HepG2 (cell line): ENCODE results near the gene GCNT3. TPM values are rescaled to one million over a fixed set of nuclear protein-coding genes. Genes with fewer than 3 reads are reported as not detected.

ENCODE experiments used
- ATAC-seq: fragments of 200-7000 bp; cut with Tn5 transposase; 3 replicates; pipeline ENCODE4 v1.9.1; 2020; ENCODE audit warnings: mild to moderate bottlenecking, moderate library complexity
- BruUV-seq: library from RNA; stranded (reverse); fragments of 400-500 nt; replicated peaks from 2 replicates; lab custom pipeline; 2021; lab: Mats Ljungman, UMichigan
- CTCF ChIA-PET: fragments of 300-600 bp; formaldehyde crosslinking; extraction: SDS; loops from one replicate; lab custom pipeline; 2021; ENCODE audit warnings: low total read pairs, inconsistent platforms, low intra/inter-chr PET ratio; lab: Yijun Ruan, JAX
- POLR2A ChIA-PET: fragments of 350-600 bp; sonication (Branson Sonifier 250); formaldehyde crosslinking; loops from one replicate; lab custom pipeline; 2020; ENCODE audit warnings: antibody characterized with exemption, inconsistent platforms; lab: Yijun Ruan, JAX
- DNase-seq: peaks from one replicate; pipeline ENCODE4 v3.0.0-alpha.2; 2015; ENCODE audit warnings: low spot score
- FAIRE-seq: peaks from 3 replicates; lab custom pipeline; 2011; peaks lifted over from hg19 to GRCh38; lab: Jason Lieb, UNC
- H2AFZ ChIP-seq: one replicate; pipeline ENCODE4 v1.6.1; 2011; ENCODE audit warnings: low read length, inconsistent platforms
- H3K27ac ChIP-seq: fragments of 300-600 bp; 3 replicates; pipeline ENCODE4 v1.8.0; 2011; ENCODE audit warnings: mixed run types, mild to moderate bottlenecking, mixed read lengths, low read length, inconsistent platforms; ENCODE audit not compliant: insufficient read depth; ENCODE audit errors: extremely low read length
- H3K27me3 ChIP-seq, 2 experiments: fragments of 200-600 bp in 1 of 2; 2 replicates in 1 of 2; 3 replicates in 1 of 2; pipeline versions ENCODE4 v1.6.0 to v1.8.0; 2011; ENCODE audit warnings: low read length in 2 of 2, mild to moderate bottlenecking in 2 of 2, moderate library complexity in 2 of 2, inconsistent platforms in 1 of 2; ENCODE audit not compliant: insufficient read depth in 2 of 2, control insufficient read depth in 1 of 2
- H3K36me3 ChIP-seq, 2 experiments: fragments of 200-600 bp in 1 of 2; replicated peaks in 1 of 2; 2 replicates in 1 of 2; 3 replicates in 1 of 2; pipeline versions ENCODE4 v1.5.1 to v1.8.0; 2011; ENCODE audit warnings: low read length in 2 of 2, inconsistent platforms in 1 of 2; ENCODE audit not compliant: insufficient read depth in 2 of 2, control insufficient read depth in 1 of 2
- H3K4me1 ChIP-seq: 2 replicates; pipeline ENCODE4 v1.5.1; 2012; ENCODE audit warnings: low read length, inconsistent platforms; ENCODE audit not compliant: insufficient read depth
- H3K4me2 ChIP-seq: 2 replicates; pipeline ENCODE4 v1.6.0; 2011; ENCODE audit warnings: low read depth, low read length, inconsistent platforms
- H3K4me3 ChIP-seq, 3 experiments: fragments of 200-600 bp in 1 of 3; sonication (generic), shearing (Covaris generic) in 1 of 3; replicated peaks in 1 of 3; 2 replicates each; pipeline ENCODE4 v1.5.1; 2011 to 2016; ENCODE audit warnings: low read length in 3 of 3, inconsistent platforms in 2 of 3, low read depth in 2 of 3, mild to moderate bottlenecking in 2 of 3, control low read depth in 1 of 3, mixed read lengths in 1 of 3; ENCODE audit not compliant: insufficient read depth in 1 of 3
- H3K79me2 ChIP-seq: one replicate; pipeline ENCODE4 v1.6.1; 2011; ENCODE audit warnings: low read length, inconsistent platforms; ENCODE audit not compliant: insufficient read depth
- H3K9ac ChIP-seq: 2 replicates; pipeline ENCODE4 v1.6.0; 2011; ENCODE audit warnings: mild to moderate bottlenecking, low read depth, low read length, inconsistent platforms; ENCODE audit not compliant: insufficient read depth
- H3K9me3 ChIP-seq: 2 replicates; pipeline ENCODE4 v1.5.1; 2012; ENCODE audit warnings: mild to moderate bottlenecking, low read length
- H4K20me1 ChIP-seq: 2 replicates; pipeline ENCODE4 v1.6.0; 2011; ENCODE audit warnings: inconsistent platforms, mild to moderate bottlenecking, low read length, moderate library complexity; ENCODE audit not compliant: insufficient read depth
- ATF1 ChIP-seq: IDR thresholded peaks from 2 replicates; pipeline ENCODE4 v1.6.1; 2016; ENCODE audit warnings: mild to moderate bottlenecking, control low read depth
- ATF7-NPFF ChIP-seq: sonication (generic); formaldehyde crosslinking; IDR thresholded peaks from 2 replicates; pipeline ENCODE4 v1.8.1; 2023; ENCODE audit warnings: mild to moderate bottlenecking, low read depth, missing genetic modification reagents, moderate library complexity
- HINFP ChIP-seq: sonication (generic); formaldehyde crosslinking; IDR thresholded peaks from 2 replicates; pipeline ENCODE4 v1.4.0; 2020; ENCODE audit warnings: low read depth, mild to moderate bottlenecking, missing genetic modification reagents
- KDM1A ChIP-seq: IDR thresholded peaks from 2 replicates; pipeline ENCODE4 v1.6.1; 2016; ENCODE audit warnings: missing compliant biosample characterization
- PAXIP1 ChIP-seq: sonication (generic); formaldehyde crosslinking; conservative IDR thresholded peaks from 2 replicates; pipeline ENCODE4 v1.4.0; 2020; ENCODE audit warnings: mild to moderate bottlenecking, missing genetic modification reagents, moderate library complexity
- SYNCRIP ChIP-seq: fragments of 200-400 bp; formaldehyde crosslinking; IDR thresholded peaks from 2 replicates; pipeline ENCODE4 v1.6.1; 2018; ENCODE audit warnings: mild to moderate bottlenecking, low read depth, low read length; ENCODE audit not compliant: insufficient read depth
- ZBTB33 ChIP-seq: sonication (generic); formaldehyde crosslinking; IDR thresholded peaks from 2 replicates; pipeline ENCODE4 v1.4.0; 2020; ENCODE audit warnings: missing genetic modification reagents
- ZNF101 ChIP-seq: sonication (generic); formaldehyde crosslinking; IDR thresholded peaks from 2 replicates; pipeline ENCODE4 v1.4.0; 2020; ENCODE audit warnings: mild to moderate bottlenecking, low read depth, missing genetic modification reagents, borderline replicate concordance
- ZNF253 ChIP-seq: sonication (generic); formaldehyde crosslinking; IDR thresholded peaks from 2 replicates; pipeline ENCODE4 v1.8.0; 2022; ENCODE audit warnings: mild to moderate bottlenecking, missing genetic modification reagents, borderline replicate concordance
- ZNF274 ChIP-seq: sonication (generic); formaldehyde crosslinking; IDR thresholded peaks from 2 replicates; pipeline ENCODE4 v1.5.1; 2020; ENCODE audit warnings: mild to moderate bottlenecking, missing genetic modification reagents
- ZNF615 ChIP-seq: sonication (generic); formaldehyde crosslinking; IDR thresholded peaks from 2 replicates; pipeline ENCODE4 v1.5.0; 2020; ENCODE audit warnings: mild to moderate bottlenecking, missing genetic modification reagents, borderline replicate concordance
- WGBS: methylation state at CpG from one replicate; pipeline ENCODE4 v1.1.6; 2017; ENCODE audit warnings: low lambda C conversion rate; 5-methylcytosine and 5-hydroxymethylcytosine counted together
- in situ Hi-C: cut with HindIII; loops from 2 replicates; pipeline ENCODE4 v1.10.0; 2017; ENCODE audit warnings: low pct_unique_long_range_greater_than_20kb; ENCODE audit not compliant: extremely low pct_ligation_motif_present
- intact Hi-C: fragments of 100-400 bp; cut with micrococcal nuclease; formaldehyde crosslinking; loops from one replicate; pipeline ENCODE4 v1.10.0; 2022; ENCODE audit not compliant: unreplicated experiment
- polyA plus RNA-seq, 8 experiments: library from polyadenylated mRNA; depleted of rRNA in 3 of 8; stranded (reverse) in 7 of 8; unstranded in 1 of 8; fragments of >200 nt; fragmentation: Illumina TruSeq in 4 of 8; extraction: Trizol in 4 of 8; gene quantifications; 2 replicates each; pipeline versions ENCODE4 v1.2.1 to v1.2.3, GENCODE V29; 2011 to 2016; ENCODE audit warnings: low read depth in 4 of 8, missing spikeins in 1 of 8, mixed read lengths in 1 of 8; ENCODE audit not compliant: insufficient read depth in 1 of 8
- total RNA-seq, 5 experiments: library from RNA; depleted of rRNA; stranded (reverse); fragments of >200 nt; fragmentation: Illumina TruSeq; extraction: Trizol; gene quantifications; 2 replicates each; pipeline ENCODE4 v1.2.3, GENCODE V29; 2016; ENCODE audit warnings: low read depth in 1 of 5

Gene GCNT3
- total and polyA plus RNA-seq, 2 of the 13 experiments (the other 11 are each of a cell fraction or from before 2014, with no cell fraction given), result 6.8 to 9.8 TPM

GRCh38 chr15:59567324-59567723 is 44.3 kb upstream of the GCNT3 start:
- in situ Hi-C loops, result no loop called here
- peaks cover 27% of the 10 kb centered on the region for H3K4me1 ChIP-seq
- intact Hi-C loops, result no loop called here
- POLR2A ChIA-PET, result no interaction called here
- no TSS peak for BruUV-seq
- TF ChIP-seq ATF7-NPFF (CRISPR knock-in tag) (no peak), ZNF615 (CRISPR knock-in tag) (no peak), ATF1 (no peak), ZNF253 (CRISPR knock-in tag) (no peak), ZNF274 (CRISPR knock-in tag) (no peak), HINFP (CRISPR knock-in tag) (no peak), KDM1A (no peak), ZBTB33 (CRISPR knock-in tag) (no peak), SYNCRIP (no peak), PAXIP1 (CRISPR knock-in tag) (no peak), ZNF101 (CRISPR knock-in tag) (no peak)
- TF ChIP-seq, all 625 proteins: peak for 0
- no peak overlapping the region for H3K4me3 ChIP-seq
- FAIRE-seq (no peak), ATAC-seq (no peak), DNase-seq (no peak)
- CTCF ChIA-PET, result no interaction called here
- no peaks in the 10 kb centered on the region for H4K20me1 ChIP-seq
- H3K9me3 ChIP-seq, result no peaks in the 10 kb centered on the region
- no peaks in the 10 kb centered on the region for H3K36me3 ChIP-seq
- no peak overlapping the region for H3K4me2 ChIP-seq
- no peak overlapping the region for H2AFZ ChIP-seq
- no peak overlapping the region for H3K27ac ChIP-seq
- H3K27me3 ChIP-seq, result peaks cover 0 to 6% of the 10 kb centered on the region in 2 experiments; a peak in 1 of 5 replicates
- 70% methylated on average over 1 of the region's 1 CpG for WGBS
- no peaks in the 10 kb centered on the region for H3K79me2 ChIP-seq
- H3K9ac ChIP-seq, result no peak overlapping the region
